GM12872 (cell line): ENCODE results near the gene MYO9B.

Source experiments
- CTCF ChIP-seq: IDR thresholded peaks from 3 replicates; pipeline ENCODE4 v1.5.1; 2011; ENCODE audit warnings: low read depth, mild to moderate bottlenecking, low read length, moderate library complexity; ENCODE audit not compliant: insufficient read depth

The MYO9B gene

GRCh38 chr19:17112271-17112670, 36.7 kb downstream of the MYO9B start:
- TF ChIP-seq CTCF, result no peak

- no peak for TF ChIP-seq CTCF
Measured at GRCh38 chr19:17112700-17113099, 37.1 kb downstream of the MYO9B start.

GRCh38 chr19:17113127-17113785, 37.7 kb downstream of the MYO9B start:
- TF ChIP-seq CTCF, result no peak

- TF ChIP-seq CTCF, result no peak
Measured at GRCh38 chr19:17114414-17114831, 38.8 kb downstream of the MYO9B start.

- no peak for TF ChIP-seq CTCF
Measured at GRCh38 chr19:17116996-17117702, 41.6 kb downstream of the MYO9B start.

GRCh38 chr19:17118957-17119356, 43.4 kb downstream of the MYO9B start:
- no peak for TF ChIP-seq CTCF

- TF ChIP-seq CTCF, result no peak
Measured at GRCh38 chr19:17121736-17122293, 46.2 kb downstream of the MYO9B start.
